Panc1 (cell line): ENCODE data around the gene PRKG1.

Experiments used
- POLR2AphosphoS5 ChIP-seq: IDR thresholded peaks from 2 replicates; pipeline ENCODE4 v1.6.1; 2012; ENCODE audit warnings: mild to moderate bottlenecking, low read depth, low read length, moderate library complexity
- SIN3A ChIP-seq: IDR thresholded peaks from 2 replicates; pipeline ENCODE4 v1.6.1; 2012; ENCODE audit warnings: low read depth, mild to moderate bottlenecking, low read length, moderate library complexity, borderline replicate concordance; ENCODE audit not compliant: insufficient read depth
- TCF7L2 ChIP-seq: IDR thresholded peaks from 2 replicates; pipeline ENCODE4 v1.6.1; 2011; ENCODE audit warnings: mild to moderate bottlenecking, low read depth, low read length, inconsistent platforms
- TF ChIP-seq, protein P1 (sequence below): fragments of 450-650 bp; IDR thresholded peaks from 2 replicates; pipeline ENCODE4 v1.5.1; 2017; ENCODE audit warnings: mild to moderate bottlenecking
- TF ChIP-seq, protein P2 (sequence below), 2 experiments: IDR thresholded peaks; 2 replicates each; pipeline ENCODE4 v1.6.1; 2011 to 2012; ENCODE audit warnings: low read depth in 2 of 2, control low read depth in 1 of 2, low read length in 1 of 2, mild to moderate bottlenecking in 1 of 2, moderate library complexity in 1 of 2; ENCODE audit not compliant: insufficient read depth in 1 of 2

DNA sequence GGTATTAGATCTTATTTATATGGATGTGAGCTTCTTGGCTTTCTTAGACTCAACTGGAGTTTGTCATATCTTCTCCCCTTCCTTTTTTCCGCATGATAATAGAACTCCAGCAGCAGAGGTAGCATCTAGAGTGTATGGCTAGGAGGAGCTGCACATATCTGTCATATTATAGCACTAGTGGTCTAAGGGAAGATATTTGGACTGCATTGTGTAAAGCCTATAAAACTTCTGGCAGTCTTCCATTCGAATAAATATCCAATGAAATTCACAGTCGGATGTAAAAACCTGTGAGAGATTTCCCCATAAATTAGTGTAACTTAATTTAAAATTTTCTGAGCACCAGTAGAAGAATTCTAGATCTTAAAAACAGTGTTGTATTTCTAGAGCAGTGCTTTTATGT is 123.9 kb downstream of the PRKG1 start:
- TF ChIP-seq, protein P1, sequence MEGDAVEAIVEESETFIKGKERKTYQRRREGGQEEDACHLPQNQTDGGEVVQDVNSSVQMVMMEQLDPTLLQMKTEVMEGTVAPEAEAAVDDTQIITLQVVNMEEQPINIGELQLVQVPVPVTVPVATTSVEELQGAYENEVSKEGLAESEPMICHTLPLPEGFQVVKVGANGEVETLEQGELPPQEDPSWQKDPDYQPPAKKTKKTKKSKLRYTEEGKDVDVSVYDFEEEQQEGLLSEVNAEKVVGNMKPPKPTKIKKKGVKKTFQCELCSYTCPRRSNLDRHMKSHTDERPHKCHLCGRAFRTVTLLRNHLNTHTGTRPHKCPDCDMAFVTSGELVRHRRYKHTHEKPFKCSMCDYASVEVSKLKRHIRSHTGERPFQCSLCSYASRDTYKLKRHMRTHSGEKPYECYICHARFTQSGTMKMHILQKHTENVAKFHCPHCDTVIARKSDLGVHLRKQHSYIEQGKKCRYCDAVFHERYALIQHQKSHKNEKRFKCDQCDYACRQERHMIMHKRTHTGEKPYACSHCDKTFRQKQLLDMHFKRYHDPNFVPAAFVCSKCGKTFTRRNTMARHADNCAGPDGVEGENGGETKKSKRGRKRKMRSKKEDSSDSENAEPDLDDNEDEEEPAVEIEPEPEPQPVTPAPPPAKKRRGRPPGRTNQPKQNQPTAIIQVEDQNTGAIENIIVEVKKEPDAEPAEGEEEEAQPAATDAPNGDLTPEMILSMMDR, result no peak
- TF ChIP-seq POLR2AphosphoS5 (no peak), SIN3A (no peak), TCF7L2 (no peak)
- TF ChIP-seq, protein P2, sequence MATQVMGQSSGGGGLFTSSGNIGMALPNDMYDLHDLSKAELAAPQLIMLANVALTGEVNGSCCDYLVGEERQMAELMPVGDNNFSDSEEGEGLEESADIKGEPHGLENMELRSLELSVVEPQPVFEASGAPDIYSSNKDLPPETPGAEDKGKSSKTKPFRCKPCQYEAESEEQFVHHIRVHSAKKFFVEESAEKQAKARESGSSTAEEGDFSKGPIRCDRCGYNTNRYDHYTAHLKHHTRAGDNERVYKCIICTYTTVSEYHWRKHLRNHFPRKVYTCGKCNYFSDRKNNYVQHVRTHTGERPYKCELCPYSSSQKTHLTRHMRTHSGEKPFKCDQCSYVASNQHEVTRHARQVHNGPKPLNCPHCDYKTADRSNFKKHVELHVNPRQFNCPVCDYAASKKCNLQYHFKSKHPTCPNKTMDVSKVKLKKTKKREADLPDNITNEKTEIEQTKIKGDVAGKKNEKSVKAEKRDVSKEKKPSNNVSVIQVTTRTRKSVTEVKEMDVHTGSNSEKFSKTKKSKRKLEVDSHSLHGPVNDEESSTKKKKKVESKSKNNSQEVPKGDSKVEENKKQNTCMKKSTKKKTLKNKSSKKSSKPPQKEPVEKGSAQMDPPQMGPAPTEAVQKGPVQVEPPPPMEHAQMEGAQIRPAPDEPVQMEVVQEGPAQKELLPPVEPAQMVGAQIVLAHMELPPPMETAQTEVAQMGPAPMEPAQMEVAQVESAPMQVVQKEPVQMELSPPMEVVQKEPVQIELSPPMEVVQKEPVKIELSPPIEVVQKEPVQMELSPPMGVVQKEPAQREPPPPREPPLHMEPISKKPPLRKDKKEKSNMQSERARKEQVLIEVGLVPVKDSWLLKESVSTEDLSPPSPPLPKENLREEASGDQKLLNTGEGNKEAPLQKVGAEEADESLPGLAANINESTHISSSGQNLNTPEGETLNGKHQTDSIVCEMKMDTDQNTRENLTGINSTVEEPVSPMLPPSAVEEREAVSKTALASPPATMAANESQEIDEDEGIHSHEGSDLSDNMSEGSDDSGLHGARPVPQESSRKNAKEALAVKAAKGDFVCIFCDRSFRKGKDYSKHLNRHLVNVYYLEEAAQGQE (IDR thresholded peaks at IDR 0.05; ENCODE audit: insufficient read depth in 1 of 2, low read depth in 2 of 2, low read length in 1 of 2), result no peak
